GM19035 (cell line): ENCODE results near the gene JAM3.

Experiments
- ATAC-seq: cut with Tn5 transposase; IDR thresholded peaks from one replicate; pipeline ENCODE4 v1.9.1; 2021; ENCODE audit not compliant: unreplicated experiment

Gene JAM3

DNA sequence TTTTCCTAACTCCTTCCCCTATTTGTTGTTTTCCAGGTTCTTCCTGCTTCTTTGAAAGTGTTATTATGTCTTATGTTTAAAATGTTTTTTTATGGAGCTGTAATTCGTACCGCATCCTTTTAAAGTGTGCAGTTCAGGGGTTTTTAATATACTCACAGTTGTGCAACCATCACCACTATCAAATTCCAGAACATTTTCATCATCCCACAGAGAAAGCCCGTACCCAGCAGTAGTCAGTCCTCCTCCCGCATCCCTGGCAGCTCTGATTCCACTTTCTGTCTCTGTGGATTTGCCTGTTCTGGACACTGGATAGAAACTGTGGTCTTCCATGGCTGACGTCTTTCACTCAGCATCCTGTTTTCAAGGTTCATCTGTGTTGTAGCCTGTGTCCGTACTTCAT lies 73.7 kb downstream of the JAM3 start:
- ATAC-seq, result no peak

DNA sequence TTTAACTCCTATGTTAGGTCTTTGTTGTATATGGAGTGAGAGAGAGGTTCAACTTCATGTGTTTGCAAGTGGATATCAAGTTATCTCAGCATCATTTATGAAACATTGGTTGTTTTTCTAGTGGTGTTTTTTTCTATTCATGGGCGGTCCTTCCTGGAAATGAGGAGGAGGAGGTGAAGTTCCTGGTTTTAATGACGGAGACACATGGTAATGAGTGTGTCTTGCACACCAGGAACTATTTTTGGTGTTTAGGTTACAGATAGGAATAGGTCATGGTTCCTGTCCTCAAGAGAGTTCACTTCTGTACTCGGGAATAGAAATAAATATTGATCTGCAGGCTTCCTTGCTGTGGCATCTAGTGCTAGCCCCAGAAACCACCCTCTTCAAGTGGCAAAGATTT lies 74.9 kb downstream of the JAM3 start:
- ATAC-seq, result no peak

DNA sequence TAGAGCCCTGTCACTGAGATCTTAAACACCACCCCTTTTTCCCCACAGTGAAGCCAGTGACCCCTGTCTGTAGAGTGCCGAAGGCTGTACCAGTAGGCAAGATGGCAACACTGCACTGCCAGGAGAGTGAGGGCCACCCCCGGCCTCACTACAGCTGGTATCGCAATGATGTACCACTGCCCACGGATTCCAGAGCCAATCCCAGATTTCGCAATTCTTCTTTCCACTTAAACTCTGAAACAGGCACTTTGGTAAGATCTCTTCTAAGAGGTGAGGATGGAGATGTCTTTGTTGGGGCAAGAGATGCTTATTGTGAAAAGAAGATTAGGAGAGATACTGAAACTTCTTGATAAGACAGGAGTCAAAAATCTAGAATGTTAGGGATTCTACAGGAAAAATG lies 75.9 kb downstream of the JAM3 start:
- no peak for ATAC-seq

DNA sequence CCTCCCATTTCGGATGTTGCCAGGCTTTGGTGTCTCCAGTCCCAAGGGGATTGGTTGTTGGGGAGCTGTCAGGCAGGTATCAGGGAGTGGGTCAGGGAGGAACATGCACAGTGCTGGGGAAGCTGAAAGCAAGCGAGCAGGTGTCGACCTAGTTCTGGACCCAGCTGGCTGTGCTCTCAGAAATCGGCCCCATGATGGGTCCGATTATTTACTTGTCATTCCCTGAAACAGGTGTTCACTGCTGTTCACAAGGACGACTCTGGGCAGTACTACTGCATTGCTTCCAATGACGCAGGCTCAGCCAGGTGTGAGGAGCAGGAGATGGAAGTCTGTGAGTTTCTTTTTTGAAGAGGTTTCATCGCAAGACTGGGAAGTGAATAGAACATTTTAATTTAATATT lies 76.8 kb downstream of the JAM3 start:
- ATAC-seq, result no peak

DNA sequence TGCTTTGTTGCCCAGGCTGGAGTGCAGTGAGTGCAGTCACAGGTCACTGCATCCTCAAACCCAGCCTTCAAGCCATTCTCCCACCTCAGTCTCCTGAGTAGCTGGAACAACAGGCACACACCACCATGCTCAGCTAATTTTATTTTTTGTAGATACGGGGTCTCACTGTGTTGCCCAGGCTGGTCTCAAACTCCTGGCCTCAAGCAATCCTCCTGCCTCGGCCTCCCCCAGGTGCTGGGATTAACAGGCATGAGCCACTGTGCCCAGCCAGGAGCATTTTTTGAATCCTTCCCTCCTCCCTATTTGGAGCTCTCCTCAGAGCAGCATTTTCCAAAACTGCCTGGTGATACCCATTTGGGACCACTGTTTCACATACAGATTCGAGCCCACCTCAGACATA lies 77.7 kb downstream of the JAM3 start:
- ATAC-seq, result no peak

DNA sequence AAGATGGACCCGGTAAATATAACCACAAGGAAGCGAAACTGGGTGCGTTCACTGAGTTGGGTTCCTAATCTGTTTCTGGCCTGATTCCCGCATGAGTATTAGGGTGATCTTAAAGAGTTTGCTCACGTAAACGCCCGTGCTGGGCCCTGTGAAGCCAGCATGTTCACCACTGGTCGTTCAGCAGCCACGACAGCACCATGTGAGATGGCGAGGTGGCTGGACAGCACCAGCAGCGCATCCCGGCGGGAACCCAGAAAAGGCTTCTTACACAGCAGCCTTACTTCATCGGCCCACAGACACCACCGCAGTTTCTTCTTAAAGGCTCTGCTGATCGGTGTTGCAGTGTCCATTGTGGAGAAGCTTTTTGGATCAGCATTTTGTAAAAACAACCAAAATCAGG lies 80.5 kb downstream of the JAM3 start:
- ATAC-seq, result no peak

DNA sequence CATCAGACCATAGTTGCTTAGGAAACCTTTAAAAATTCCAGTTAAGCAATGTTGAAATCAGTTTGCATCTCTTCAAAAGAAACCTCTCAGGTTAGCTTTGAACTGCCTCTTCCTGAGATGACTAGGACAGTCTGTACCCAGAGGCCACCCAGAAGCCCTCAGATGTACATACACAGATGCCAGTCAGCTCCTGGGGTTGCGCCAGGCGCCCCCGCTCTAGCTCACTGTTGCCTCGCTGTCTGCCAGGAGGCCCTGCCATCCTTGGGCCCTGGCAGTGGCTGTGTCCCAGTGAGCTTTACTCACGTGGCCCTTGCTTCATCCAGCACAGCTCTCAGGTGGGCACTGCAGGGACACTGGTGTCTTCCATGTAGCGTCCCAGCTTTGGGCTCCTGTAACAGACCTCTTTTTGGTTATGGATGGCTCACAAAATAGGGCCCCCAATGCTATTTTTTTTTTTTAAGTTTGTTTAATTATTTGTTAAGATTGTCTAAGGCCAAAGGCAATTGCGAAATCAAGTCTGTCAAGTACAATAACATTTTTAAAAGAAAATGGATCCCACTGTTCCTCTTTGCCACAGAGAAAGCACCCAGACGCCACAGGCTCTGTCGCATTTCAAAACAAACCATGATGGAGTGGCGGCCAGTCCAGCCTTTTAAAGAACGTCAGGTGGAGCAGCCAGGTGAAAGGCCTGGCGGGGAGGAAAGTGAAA lies 81.5 kb downstream of the JAM3 start:
- no peak for ATAC-seq

DNA sequence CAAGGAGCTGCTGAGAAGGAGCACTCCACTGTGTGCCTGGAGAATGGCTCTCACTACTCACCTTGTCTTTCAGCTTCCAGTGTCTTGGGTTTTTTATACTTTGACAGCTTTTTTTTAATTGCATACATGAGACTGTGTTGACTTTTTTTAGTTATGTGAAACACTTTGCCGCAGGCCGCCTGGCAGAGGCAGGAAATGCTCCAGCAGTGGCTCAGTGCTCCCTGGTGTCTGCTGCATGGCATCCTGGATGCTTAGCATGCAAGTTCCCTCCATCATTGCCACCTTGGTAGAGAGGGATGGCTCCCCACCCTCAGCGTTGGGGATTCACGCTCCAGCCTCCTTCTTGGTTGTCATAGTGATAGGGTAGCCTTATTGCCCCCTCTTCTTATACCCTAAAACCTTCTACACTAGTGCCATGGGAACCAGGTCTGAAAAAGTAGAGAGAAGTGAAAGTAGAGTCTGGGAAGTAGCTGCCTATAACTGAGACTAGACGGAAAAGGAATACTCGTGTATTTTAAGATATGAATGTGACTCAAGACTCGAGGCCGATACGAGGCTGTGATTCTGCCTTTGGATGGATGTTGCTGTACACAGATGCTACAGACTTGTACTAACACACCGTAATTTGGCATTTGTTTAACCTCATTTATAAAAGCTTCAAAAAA lies 82.3 kb downstream of the JAM3 start:
- ATAC-seq, result no peak

DNA sequence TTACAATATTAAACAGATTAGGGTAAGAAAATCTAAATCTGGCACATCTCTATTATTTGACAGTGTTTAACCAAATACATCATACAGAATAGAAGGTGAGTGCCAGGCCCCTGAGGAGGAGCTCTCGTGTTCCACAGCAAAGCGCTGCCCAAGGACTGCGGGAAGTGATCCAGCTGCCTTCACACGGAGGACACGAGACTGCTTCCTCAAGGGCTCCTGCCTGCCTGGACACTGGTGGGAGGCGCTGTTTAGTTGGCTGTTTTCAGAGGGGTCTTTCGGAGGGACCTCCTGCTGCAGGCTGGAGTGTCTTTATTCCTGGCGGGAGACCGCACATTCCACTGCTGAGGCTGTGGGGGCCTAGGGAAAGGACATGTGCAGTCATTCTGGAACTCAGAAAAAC lies 83.8 kb downstream of the JAM3 start:
- ATAC-seq, result no peak

DNA sequence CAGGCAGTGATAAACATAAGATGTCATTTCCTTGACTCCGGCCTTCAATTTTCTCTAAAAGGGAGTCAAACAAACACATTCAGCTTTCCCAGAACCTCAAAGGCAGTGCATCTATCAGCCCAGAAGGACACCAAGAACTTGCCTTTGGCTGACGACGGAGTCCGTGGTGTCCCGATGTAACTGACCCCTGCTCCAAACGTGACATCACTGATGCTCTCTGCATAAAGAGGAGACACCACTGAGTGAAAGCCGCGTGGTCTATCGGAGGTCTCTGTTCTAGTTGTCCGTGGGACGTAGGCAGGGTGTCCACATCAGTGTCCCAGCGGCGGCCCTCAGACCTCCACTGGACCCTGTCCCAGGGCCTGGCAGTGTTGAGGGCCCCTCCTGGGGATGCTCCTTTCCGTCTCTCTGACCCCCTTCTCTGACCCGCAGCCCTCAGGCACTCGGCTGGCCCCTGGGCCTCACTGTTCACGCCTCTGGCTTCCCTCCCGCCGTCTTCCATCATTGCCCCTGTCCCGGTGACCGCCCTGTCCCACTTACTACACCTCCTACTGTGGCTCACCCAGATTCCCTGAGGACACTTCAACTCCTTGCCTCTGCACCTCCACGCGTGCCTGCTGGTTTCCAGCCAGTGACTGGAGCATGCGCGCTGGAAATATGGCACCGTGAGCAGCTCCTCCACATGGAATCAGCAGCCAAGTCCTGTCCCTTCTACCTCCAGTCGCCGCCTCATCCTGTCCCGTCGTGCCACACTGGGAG lies 84.5 kb downstream of the JAM3 start:
- no peak for ATAC-seq

DNA sequence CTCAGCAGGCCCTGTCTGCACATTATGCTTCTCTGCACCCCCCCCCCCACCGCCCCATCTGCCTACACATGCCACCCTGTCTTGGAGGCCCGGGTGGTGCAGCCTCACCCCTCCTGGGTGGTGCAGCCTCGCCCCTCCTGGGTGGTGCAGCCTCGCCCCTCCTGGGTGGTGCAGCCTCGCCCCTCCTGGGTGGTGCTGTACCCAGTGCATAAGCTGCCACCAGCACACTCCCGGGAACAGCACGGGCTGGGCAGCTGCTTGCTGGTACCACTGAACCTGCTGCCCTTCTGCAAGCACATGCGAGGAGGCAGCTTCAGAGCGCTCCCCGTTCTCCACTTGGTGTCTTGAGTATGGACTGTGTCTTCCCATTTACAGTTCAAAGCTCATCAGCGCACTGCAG lies 85.6 kb downstream of the JAM3 start:
- ATAC-seq, result no peak

DNA sequence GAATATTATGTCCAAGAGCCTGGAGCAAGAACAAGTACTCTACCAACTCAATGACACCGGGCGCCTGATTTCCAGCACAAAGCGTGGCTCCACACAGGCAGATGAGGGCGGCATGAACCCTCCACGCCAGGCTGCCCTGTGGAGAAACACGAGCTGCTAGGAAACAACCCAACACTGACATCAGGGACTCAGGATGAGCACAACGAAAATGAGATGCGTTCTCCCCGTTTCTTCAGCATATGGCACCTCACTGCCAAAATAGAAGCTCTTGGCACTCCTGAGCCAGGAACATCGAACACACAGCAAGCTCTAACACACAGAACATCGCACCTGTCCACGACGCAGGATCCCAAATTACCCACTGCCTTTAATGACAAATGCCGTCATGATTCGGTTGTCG lies 86.6 kb downstream of the JAM3 start:
- ATAC-seq, result no peak

DNA sequence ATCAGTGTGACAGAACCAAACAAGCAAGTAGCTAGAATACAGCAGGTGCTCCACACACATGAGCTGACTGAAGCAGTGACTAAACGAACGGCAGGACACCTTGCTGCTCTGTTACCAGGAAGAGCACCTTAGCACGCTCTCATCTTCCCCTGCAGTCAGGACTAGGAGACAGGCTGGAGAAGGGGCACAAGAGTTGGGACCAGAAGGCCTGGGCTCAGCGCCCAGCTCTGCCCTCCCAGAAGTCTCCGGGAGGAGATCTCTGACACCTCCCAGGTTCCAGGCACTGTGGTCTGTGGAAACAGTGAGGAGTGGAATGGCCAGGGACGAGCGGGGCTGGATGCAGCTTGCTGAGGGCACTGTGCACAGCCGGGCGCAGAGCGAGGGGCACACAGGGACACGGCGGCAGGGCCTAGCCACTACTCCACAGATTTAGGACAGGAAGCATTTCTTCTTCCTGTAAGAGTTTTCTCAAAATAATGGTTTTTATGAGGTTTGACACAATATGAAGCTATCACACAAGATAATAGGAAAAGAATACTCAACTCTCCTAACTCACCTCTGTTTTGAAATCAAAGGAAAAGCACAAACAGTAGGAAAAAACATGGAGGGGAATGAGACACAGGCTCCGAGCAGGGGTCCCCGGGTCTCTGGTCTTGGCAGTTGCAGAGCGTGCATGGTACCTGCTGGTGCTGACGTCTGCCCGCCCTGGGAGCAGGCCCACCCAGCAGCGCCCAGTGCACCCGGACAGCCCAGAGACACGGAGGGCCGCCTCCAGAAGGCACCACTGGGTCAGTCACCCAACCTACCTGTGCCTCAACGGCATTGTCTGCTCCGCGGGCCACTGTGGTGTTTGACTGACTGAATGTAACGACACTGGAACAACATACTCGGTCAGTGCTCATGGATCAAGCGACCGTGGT lies 87.3 kb downstream of the JAM3 start:
- no peak for ATAC-seq

DNA sequence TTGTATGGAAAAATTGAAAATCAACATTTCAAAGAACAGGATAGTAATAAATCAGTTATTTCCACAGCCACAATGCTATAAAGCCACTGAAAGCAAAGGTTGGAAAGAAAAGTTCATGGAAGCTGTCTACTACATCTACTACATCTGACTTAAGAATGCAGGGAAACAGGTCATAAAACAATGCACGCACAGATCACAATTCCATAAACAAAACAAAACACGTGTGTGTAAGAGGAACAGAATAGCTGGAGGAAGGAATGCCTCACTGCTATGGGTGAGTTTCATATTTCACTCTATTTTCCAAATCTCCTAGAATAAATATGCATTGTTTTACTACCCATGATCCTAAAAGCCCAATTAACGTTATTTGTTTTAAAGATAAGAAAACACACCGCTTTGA lies 88.6 kb downstream of the JAM3 start:
- ATAC-seq, result no peak

DNA sequence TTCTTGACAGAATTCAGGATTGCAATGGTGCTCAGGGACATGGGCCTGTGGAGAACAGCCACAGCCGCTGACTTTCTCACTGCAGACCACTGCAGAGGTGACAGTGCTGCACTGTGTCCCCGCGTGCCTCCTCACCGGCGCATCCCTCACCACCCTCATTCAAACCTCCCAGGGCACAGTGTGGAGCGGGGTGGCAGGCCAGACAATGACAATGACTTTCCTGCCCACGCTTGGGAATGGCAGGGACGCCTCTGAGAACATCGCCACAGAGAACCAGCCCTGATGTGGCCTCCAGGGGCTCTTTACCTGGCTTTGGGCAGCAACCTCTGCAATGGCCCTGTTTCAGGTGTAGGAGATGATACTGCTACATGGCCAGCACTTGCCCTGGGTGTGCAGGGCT lies 89.2 kb downstream of the JAM3 start:
- no peak for ATAC-seq

DNA sequence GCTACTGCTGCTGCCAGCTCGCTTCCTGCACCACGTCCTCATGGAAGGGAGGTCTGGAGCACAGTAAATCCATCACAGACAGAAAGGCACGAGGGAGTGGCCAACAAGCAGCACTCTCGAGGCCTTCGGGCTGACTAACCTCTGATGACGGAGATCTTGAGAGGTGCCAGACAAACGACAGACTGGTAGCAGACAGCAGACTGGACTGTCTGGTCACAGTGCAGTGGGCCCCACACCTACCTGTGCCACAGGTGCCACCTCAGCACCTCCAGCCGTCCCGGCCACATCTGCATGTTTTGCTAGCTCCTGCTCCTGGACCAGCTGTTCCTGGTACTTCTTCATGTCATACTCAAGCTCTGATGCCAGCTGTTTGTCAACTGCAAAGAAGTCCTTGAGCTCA lies 90.8 kb downstream of the JAM3 start:
- ATAC-seq, result no peak

DNA sequence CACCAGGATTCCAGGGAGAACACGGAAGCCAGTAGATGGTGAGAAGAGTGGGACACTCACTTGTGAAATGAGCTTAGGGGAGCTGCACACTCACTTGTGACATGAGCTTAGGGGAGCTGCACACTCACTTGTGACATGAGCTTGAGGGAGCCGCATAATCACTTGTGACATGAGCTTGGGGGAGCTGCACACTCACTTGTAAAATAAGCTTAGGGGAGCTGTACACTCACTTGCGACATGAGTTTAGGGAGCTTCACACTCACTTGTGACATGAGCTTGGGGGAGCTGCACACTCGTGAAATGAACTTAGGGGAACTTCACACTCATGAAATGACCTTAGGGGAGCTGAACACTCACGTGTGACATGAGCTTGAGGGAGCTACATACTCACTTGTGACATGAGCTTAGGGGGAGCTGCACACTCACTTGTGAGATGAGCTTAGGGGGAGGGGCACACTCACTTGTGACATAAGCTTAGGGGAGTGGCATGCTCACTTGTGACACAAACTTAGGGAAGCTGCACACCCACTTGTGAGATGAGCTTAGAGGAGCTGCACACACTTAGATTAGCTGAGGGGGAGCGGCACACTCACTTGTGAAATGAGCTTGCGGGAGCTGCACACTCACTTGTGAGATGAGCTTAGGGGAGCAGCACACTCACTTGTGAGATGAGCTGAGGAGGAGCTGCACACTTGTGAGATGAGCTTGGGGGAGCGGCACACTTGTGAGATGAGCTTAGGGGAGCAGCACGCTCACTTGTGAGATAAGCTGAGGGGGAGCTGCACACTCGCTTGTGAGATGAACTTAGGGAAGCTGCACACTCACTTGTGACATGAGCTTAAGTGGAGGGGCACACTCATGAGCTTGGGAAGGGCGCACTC lies 95.9 kb downstream of the JAM3 start:
- ATAC-seq, result no peak

DNA sequence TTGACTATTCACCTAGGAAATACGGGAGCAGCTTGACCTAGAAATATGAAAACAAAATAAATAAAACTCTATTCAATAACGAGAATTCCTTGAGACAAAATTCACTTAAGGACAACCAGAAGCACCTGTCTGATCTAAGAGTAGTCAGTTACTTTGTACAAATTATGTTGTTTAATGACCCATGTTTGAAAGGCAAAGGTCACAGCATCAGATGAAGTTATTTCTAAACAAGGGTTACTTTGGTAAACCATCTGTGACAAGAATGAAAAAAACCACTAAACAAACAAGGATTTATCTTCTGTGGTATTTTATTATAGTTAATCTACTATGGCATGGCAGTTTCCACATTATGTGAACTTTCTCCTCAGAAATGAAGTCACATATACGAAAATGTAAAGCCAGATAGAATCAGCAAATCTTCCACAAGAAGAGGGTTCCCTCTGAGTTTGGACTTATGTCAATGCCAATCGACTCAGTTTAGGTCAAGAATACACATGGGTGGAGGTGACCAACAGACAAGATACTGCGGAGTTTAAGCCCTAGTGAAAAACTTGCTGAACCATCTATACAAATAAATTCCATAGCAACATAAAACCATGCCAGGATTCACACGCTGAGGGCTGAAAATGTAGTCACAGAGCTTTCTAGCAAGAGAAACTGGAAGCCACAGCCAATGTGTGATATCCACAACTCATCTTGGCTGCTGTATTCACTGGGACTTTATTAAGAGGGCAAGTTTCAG lies 101.5 kb downstream of the JAM3 start:
- no peak for ATAC-seq

DNA sequence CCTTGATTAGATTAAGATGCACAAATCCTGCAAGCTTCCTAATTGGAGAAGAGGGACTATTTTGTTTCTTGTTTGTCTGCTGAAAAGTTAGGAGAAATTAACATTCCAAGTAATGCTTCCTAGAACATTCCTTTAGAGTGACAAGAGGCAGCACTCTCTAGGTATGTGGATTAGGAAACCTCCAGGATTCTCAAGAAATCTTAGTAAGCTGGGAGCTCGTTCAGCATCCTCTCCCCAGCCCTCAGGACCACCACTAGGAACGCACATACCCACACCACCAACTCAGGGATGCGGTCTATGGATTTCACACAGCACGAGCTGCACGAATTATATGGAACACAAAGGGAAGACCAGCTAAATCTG lies 102.0 kb downstream of the JAM3 start:
- ATAC-seq, result no peak

DNA sequence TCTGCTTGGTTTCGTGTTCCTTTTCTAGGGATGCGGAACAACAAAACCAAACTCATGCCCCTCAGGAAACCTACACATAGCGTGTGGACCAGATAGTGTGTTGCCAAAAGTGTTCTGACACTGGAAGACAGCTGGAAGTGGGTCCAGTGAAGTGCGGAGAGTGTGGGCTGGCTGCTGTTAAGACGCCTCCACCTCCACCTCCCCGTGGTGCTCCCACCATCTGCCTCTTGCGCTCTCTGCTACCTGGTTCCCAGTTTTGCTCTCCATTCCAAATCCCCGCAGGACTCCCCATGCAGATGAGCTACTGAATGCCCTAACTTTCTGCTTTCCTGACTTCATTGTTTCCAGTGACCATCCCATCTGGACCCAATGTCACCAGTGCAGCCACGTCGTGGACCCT lies 103.1 kb downstream of the JAM3 start:
- no peak for ATAC-seq
